ENCODE data around the gene TMC2. TPM values are rescaled to one million over a fixed set of nuclear protein-coding genes. Genes with fewer than 3 reads are reported as not detected.
A peak's percentile ranks its signal among the peaks of the same experiment; 100 is the strongest.

Gene TMC2
- total RNA-seq, 2 donors from 2014 or later, result 0.25 TPM; not detected in 1

DNA sequence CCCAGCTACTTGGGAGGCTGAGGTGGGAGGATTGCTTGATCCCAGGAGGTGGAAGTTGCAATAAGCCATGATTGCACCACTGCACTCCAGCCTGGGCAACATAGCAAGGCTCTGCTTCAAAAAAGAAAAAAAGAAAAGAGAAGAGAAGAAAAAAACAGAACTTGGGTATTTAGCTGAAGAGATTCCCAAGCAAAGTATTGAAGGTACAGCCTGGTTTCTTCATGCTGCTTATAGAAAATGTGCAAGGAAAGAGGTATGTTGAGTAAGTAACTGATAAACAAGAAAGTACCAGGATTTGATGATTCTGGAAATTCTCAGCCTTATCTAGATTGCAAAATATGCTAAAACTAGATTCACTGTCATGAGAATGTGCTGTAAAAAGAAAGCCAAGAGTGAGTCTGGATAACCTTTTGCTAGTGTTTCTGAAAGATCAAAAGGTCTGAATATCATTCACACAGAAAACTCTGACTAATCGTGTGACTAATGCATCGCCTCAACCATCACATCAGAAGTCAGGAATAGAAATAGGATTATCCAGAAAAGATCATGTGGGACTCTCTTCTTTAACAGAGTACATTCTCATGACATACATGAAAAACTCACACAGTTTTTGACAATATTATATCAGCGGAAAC, 83.7 kb downstream of the TMC2 start:
- H3K9me3 ChIP-seq, result no peaks in the 10 kb centered on the region
- no peaks in the 10 kb centered on the region for H3K4me1 ChIP-seq
- H3K9ac ChIP-seq (ENCODE audit: low read depth in 2 of 2, low read length in 2 of 2), result no peak overlapping the region
- no peaks in the 10 kb centered on the region for H3K36me3 ChIP-seq
- intact Hi-C loops (cut with DNase I), result no loop called here
- no peak overlapping the region for H3K4me3 ChIP-seq
- H3K27me3 ChIP-seq, result no peaks in the 10 kb centered on the region
- no peak overlapping the region for H3K27ac ChIP-seq
- DNase-seq, result no peak
- TF ChIP-seq CTCF (IDR thresholded peaks at IDR 0.05), result no peak

GRCh38 chr20:2624190-2624589, 87.8 kb downstream of the TMC2 start:
- Histone ChIP-seq H3K36me3 (no peaks in the 10 kb centered on the region), H3K4me1 (no peaks in the 10 kb centered on the region), H3K27ac (no peak overlapping the region), H3K9ac (ENCODE audit: low read depth in 2 of 2, low read length in 2 of 2) (no peak overlapping the region), H3K9me3 (no peaks in the 10 kb centered on the region), H3K4me3 (no peak overlapping the region), H3K27me3 (no peaks in the 10 kb centered on the region)
- no peak for TF ChIP-seq CTCF (IDR thresholded peaks at IDR 0.05)
- intact Hi-C loops (cut with DNase I), result no loop called here
- DNase-seq, result no peak

- Histone ChIP-seq H3K27ac (no peak overlapping the region), H3K9me3 (no peaks in the 10 kb centered on the region), H3K9ac (ENCODE audit: low read depth in 2 of 2, low read length in 2 of 2) (no peak overlapping the region), H3K4me3 (no peak overlapping the region), H3K36me3 (no peaks in the 10 kb centered on the region), H3K4me1 (no peaks in the 10 kb centered on the region), H3K27me3 (no peaks in the 10 kb centered on the region)
- intact Hi-C loops (cut with DNase I), result no loop called here
- TF ChIP-seq CTCF (IDR thresholded peaks at IDR 0.05), result no peak
- no peak for DNase-seq
Observed at GRCh38 chr20:2625062-2625461, 88.7 kb downstream of the TMC2 start.

DNA sequence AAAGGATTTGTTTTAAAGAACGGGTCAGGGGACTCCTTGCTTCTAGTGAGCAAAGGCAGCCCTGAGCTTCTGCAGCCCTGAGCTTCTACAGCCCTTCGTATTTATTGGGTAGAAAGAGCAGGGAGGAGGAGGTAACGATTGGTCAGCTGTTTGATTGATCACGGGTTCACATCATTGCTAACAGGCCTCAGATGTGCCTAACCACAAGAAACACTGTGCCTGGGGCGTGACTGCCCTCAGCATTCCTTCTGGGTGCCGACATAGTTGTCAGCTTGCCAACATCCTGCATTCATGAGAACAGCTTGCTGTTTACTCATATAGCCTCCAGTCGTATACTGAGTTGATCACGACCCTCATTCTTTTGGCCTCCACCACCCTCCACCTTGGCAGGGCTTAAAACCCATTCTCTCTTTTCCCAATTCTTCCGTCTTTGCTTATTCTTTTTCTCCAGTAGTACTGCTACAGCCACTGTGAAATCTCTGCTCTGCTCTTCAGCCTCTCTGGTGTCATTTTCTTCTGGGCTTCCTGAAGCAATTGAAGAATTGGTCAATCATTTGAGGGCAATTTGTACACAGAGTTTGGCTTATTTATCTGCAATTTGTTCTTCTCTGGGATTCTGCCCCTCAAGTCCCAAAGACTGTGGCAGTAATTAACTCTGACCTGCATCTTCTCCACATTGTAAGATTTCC, 90.6 kb downstream of the TMC2 start:
- intact Hi-C loops (cut with DNase I), result no loop called here
- Histone ChIP-seq H3K9ac (ENCODE audit: low read depth in 2 of 2, low read length in 2 of 2) (no peak overlapping the region), H3K4me3 (no peak overlapping the region), H3K27ac (no peak overlapping the region), H3K27me3 (no peaks in the 10 kb centered on the region), H3K4me1 (no peaks in the 10 kb centered on the region), H3K36me3 (no peaks in the 10 kb centered on the region), H3K9me3 (no peaks in the 10 kb centered on the region)
- no peak for TF ChIP-seq CTCF (IDR thresholded peaks at IDR 0.05)
- DNase-seq, result peak; percentile 70

- no peak overlapping the region for H3K4me3 ChIP-seq
- H3K4me1 ChIP-seq, result no peaks in the 10 kb centered on the region
- no peak overlapping the region for H3K27ac ChIP-seq
- no peaks in the 10 kb centered on the region for H3K9me3 ChIP-seq
- no peaks in the 10 kb centered on the region for H3K36me3 ChIP-seq
- intact Hi-C loops (cut with DNase I), result no loop called here
- no peaks in the 10 kb centered on the region for H3K27me3 ChIP-seq
- DNase-seq, result no peak
- no peak for TF ChIP-seq CTCF (IDR thresholded peaks at IDR 0.05)
- H3K9ac ChIP-seq (ENCODE audit: low read depth in 2 of 2, low read length in 2 of 2), result no peak overlapping the region
Observed at GRCh38 chr20:2631228-2631627, 94.9 kb downstream of the TMC2 start.
